ENCODE data around the gene DNM2. TPM values are rescaled to one million over a fixed set of nuclear protein-coding genes. Genes with fewer than 3 reads are reported as not detected.

The DNM2 gene
- total and polyA plus RNA-seq, 9 donors, result 49.9 to 81.7 (median 68.3) TPM

DNA sequence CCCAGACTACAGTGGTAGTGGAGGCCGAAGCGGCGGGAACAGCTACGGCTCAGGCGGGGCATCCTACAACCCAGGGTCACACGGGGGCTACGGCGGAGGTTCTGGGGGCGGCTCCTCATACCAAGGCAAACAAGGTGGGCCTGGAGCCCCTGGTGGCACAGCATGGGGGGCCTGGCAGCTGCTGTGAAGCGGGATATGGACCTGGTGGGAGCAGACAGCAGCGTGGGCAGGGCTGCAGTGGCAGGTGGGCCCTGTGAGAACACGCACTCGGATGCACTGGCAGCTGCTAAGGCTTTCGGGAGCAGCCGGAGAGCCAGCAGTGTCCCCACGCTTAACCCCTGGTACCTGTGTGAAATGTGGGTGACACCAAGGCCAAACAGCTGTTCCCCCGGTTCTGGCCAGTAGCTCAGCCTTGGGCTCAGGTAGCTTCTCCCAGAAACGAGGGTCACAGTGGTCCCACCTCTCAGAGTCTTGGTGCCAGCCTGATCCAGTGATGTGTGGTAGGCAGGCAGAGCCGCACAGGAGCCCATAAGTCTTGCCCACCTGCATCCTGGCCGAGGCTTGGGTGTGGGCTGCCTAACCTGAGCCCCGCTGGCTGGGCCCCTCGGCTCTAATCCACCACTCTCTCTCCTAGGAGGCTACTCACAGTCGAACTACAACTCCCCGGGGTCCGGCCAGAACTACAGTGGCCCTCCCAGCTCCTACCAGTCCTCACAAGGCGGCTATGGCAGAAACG is 29.2 kb upstream of the DNM2 start:
- WGBS (ENCODE audit: insufficient coverage), result 87% methylated on average over 23 of the region's 27 CpGs
- peaks cover 88% of the 10 kb centered on the region for H3K36me3 ChIP-seq (ENCODE audit: control insufficient read depth, insufficient read depth, low read length)
- no peak overlapping the region for H3K27ac ChIP-seq (ENCODE audit: low read length)

DNA sequence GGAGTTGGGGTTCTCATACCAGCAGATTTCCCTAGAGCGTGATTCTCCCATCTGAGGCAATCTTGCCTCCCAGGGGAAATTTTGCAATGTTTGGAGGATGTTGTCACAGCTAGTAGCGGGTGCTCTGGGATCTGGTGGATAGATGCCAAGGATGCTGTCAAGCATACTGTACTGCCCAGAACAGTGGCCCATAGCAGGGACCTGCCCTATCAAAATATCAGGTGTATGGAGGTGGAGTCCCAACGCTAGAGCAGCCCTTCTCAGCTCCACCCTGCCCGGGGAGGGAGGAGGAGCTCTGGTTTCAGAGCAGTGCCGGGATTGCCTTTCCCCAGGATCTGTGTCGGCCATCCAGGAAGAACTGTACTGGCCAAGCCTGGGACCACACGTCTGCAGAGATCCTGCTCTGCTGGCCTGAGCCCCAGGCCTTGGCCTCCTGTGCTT is 27.5 kb upstream of the DNM2 start:
- no peaks in the 10 kb centered on the region for H3K9me3 ChIP-seq (replicated peaks; ENCODE audit: control insufficient read depth, low read depth, low read length)
- H3K4me1 ChIP-seq (ENCODE audit: control insufficient read depth, insufficient read depth, low read length), result peaks cover 5% of the 10 kb centered on the region
- 57% methylated on average over 6 of the region's 7 CpGs for WGBS (ENCODE audit: insufficient coverage)
- no peaks in the 10 kb centered on the region for H3K27me3 ChIP-seq (ENCODE audit: control insufficient read depth, insufficient read depth, low read length)
- DNase-seq, result no peak
- peaks cover 72% of the 10 kb centered on the region for H3K36me3 ChIP-seq (ENCODE audit: control insufficient read depth, insufficient read depth, low read length)
- no peak overlapping the region for H3K4me3 ChIP-seq (ENCODE audit: low read length)
- H3K27ac ChIP-seq (ENCODE audit: low read length), result no peak overlapping the region

More for the DNA sequence above, 29.2 kb upstream of the DNM2 start:
- no peaks in the 10 kb centered on the region for H3K9me3 ChIP-seq (replicated peaks; ENCODE audit: control insufficient read depth, low read depth, low read length)
- no peak overlapping the region for H3K4me3 ChIP-seq (ENCODE audit: low read length)
- no peaks in the 10 kb centered on the region for H3K27me3 ChIP-seq (ENCODE audit: control insufficient read depth, insufficient read depth, low read length)
- no peaks in the 10 kb centered on the region for H3K4me1 ChIP-seq (ENCODE audit: control insufficient read depth, insufficient read depth, low read length)
- DNase-seq, result no peak

DNA sequence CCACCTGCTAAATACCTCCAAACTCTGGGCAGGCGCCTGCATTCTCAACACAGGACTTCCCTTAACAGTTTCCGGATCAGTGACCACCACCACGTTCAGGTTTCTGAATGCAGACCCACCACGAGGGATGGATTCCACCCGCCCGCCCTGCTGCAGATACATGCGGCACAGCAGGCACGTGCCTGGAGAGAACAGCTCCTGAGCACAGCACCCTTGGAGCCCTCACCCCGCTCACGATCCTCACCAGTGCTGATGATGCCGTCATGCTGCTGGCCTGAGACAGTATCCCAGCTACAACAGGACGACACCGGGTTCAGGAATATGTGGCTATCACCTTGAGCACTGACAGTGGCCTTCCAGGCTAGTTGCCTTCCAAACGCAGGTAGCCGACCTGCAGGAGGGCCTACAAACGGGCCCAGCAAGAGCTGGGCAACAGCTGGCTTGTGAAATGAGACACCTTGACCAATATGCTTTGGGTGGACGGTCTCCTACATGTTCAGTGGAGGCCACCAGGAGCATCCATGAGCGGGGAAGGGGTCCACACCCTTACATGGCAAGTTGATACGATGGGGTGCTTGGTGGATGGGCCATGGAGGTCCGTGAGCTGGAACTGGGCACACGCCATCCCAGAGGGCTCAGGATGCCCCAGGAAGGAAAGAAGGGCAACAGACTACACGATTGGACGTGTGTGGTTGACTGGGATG is 26.5 kb upstream of the DNM2 start:
- 85% methylated on average over 23 of the region's 23 CpGs for WGBS (ENCODE audit: insufficient coverage)
- H3K36me3 ChIP-seq (ENCODE audit: control insufficient read depth, insufficient read depth, low read length), result peaks cover 64% of the 10 kb centered on the region
- no peak for DNase-seq

DNA sequence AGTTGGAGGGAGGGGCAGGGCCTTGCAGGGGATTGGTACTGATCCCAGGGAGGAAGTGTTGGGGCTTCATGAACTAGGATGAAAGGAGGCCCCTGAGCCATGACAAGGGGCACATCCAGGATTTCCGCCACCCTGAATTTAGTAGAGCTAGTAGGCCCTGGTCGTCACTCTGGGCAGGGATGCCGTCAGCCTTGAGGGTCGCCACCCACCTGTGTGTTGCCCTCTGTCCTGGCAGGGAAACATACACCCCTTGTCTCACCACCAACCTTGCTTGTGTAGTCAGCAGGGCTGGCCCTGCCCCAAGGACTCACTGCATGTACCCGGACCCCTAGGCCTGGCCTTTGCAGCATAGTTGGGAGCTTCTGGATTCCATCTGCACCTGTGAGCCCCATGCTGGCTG is 26.0 kb upstream of the DNM2 start:
- H3K9me3 ChIP-seq (replicated peaks; ENCODE audit: control insufficient read depth, low read depth, low read length), result no peaks in the 10 kb centered on the region
- no peak overlapping the region for H3K27ac ChIP-seq (ENCODE audit: low read length)
- 82% methylated on average over 5 of the region's 5 CpGs for WGBS (ENCODE audit: insufficient coverage)
- H3K36me3 ChIP-seq (ENCODE audit: control insufficient read depth, insufficient read depth, low read length), result peaks cover 58% of the 10 kb centered on the region
- H3K4me1 ChIP-seq (ENCODE audit: control insufficient read depth, insufficient read depth, low read length), result peaks cover 12% of the 10 kb centered on the region
- no peak for DNase-seq
- H3K27me3 ChIP-seq (ENCODE audit: control insufficient read depth, insufficient read depth, low read length), result no peaks in the 10 kb centered on the region
- no peak overlapping the region for H3K4me3 ChIP-seq (ENCODE audit: low read length)

More for the DNA sequence above, 26.5 kb upstream of the DNM2 start:
- Histone ChIP-seq H3K9me3 (replicated peaks; ENCODE audit: control insufficient read depth, low read depth, low read length) (no peaks in the 10 kb centered on the region), H3K4me1 (ENCODE audit: control insufficient read depth, insufficient read depth, low read length) (peaks cover 12% of the 10 kb centered on the region), H3K27me3 (ENCODE audit: control insufficient read depth, insufficient read depth, low read length) (no peaks in the 10 kb centered on the region), H3K4me3 (ENCODE audit: low read length) (no peak overlapping the region), H3K27ac (ENCODE audit: low read length) (no peak overlapping the region)

DNA sequence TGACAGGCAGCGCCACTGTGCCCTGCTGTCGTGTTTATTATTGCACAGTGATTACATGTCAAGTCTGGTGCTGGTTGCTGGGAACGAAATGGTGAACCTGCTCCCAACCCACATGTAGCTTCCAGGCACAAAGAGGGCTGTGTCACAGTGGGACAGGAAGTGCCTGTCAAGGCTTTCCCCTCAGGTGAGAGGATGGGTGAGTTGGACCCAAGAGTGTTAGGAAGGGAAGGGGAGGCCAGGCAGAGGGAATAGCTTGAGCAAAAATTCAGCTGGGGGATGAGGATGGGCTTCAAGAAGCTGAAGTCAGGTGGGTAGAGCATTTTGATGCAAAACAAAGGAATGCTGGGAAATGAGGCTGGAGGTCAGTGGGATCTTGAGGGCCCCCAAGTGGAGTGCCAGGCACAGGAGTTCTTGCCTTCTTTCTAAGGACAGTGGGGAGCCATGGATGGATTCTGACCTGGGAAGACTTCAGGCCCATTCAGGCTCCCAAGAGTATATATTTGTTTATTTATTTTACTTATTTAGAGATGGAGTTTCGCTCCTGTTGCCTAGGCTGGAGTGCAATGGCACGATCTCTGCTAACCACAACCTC is 25.1 kb upstream of the DNM2 start:
- H3K27ac ChIP-seq (ENCODE audit: low read length), result no peak overlapping the region
- peaks cover 51% of the 10 kb centered on the region for H3K36me3 ChIP-seq (ENCODE audit: control insufficient read depth, insufficient read depth, low read length)
- no peaks in the 10 kb centered on the region for H3K9me3 ChIP-seq (replicated peaks; ENCODE audit: control insufficient read depth, low read depth, low read length)
- WGBS (ENCODE audit: insufficient coverage), result no CpG with 5 or more reads among the region's 5 CpGs
- H3K4me1 ChIP-seq (ENCODE audit: control insufficient read depth, insufficient read depth, low read length), result peaks cover 12% of the 10 kb centered on the region
- no peaks in the 10 kb centered on the region for H3K27me3 ChIP-seq (ENCODE audit: control insufficient read depth, insufficient read depth, low read length)
- DNase-seq, result no peak
- H3K4me3 ChIP-seq (ENCODE audit: low read length), result no peak overlapping the region

DNA sequence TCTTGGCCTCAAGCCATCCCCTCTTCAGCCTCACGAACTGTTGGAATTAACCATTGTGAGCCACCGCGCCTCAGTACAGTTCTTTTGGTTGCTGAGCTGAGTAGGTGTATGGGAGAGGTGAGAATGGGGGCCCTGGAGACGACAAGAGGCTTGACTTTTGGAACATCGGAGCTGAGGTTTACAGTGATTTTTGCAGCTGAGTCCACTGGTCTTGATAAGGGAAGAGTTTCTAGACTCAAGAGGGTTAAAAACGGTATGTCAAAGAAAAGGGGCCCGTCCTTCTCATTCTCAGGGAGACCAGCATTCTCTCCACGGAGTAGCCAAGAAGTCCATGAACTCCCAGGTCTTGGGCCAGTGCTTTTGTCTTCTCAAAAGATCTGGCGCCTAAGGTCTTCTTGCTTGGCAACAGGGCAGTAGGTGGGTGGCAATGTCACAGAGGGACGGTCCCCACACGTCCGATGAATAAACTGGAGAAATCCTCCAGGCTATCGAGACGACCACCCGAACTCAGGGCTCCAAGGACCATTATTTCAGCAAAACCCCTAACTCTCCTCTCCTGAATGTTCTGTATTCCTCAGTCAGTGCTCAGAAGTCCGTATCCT is 23.1 kb upstream of the DNM2 start:
- no peaks in the 10 kb centered on the region for H3K9me3 ChIP-seq (replicated peaks; ENCODE audit: control insufficient read depth, low read depth, low read length)
- WGBS (ENCODE audit: insufficient coverage), result 49% methylated on average over 6 of the region's 16 CpGs
- no peak overlapping the region for H3K27ac ChIP-seq (ENCODE audit: low read length)
- H3K4me1 ChIP-seq (ENCODE audit: control insufficient read depth, insufficient read depth, low read length), result peaks cover 12% of the 10 kb centered on the region
- H3K4me3 ChIP-seq (ENCODE audit: low read length), result no peak overlapping the region
- H3K36me3 ChIP-seq (ENCODE audit: control insufficient read depth, insufficient read depth, low read length), result peaks cover 32% of the 10 kb centered on the region
- no peaks in the 10 kb centered on the region for H3K27me3 ChIP-seq (ENCODE audit: control insufficient read depth, insufficient read depth, low read length)
- no peak for DNase-seq

DNA sequence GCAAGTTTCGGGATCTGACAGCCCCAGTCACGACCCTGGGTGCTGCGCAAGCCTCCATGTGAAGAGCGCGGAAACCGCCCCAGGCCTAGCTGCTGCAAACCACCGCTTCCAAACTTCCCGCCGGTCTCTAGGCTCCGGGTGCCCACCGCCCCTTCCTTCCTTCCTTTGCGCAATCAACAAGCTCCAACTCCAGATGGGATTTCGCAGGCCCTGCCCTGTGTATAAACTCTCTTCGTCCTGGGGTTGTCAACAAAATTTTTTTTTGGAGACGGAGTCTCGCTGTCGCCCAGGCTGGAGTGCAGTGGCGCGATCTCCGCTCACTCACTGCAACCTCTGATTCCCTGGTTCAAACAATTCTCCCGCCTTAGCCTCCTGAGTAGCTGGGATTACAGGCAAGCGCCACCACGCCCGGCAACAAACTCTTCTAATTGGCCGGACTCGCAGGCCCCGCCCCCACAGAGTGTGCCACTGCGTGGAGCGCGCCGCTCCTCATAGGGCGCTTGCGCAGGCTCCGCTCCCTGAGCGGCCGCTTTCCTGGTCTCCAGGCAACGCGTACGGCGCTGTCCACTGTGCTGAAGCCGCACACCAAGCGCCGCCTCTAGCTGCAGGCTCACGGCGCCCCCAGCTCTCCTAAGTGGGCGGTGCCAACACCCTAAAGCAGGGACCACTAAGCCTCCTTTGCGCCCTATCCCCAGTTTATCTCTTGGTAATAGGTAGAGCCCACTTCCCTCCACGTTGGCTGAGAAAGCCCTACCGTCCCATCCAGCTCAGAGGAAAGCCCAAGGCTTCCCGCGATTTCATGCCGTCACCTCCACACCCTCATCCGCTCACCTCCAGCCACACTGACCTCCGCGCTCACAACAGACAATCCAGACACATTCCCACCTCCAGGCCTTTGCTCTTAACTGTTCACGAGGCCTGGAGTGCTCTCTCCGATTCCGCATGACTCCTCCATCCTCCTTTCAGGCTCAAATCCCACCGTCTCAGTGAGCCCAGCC is 22.2 kb upstream of the DNM2 start:
- H3K9me3 ChIP-seq (replicated peaks; ENCODE audit: control insufficient read depth, low read depth, low read length), result no peaks in the 10 kb centered on the region
- no peak overlapping the region for H3K27ac ChIP-seq (ENCODE audit: low read length)
- H3K4me3 ChIP-seq (ENCODE audit: low read length), result no peak overlapping the region
- peaks cover 23% of the 10 kb centered on the region for H3K36me3 ChIP-seq (ENCODE audit: control insufficient read depth, insufficient read depth, low read length)
- peak; percentile 95 for DNase-seq
- H3K4me1 ChIP-seq (ENCODE audit: control insufficient read depth, insufficient read depth, low read length), result peaks cover 12% of the 10 kb centered on the region
- WGBS (ENCODE audit: insufficient coverage), result 8% methylated on average over 58 of the region's 59 CpGs
- H3K27me3 ChIP-seq (ENCODE audit: control insufficient read depth, insufficient read depth, low read length), result no peaks in the 10 kb centered on the region

DNA sequence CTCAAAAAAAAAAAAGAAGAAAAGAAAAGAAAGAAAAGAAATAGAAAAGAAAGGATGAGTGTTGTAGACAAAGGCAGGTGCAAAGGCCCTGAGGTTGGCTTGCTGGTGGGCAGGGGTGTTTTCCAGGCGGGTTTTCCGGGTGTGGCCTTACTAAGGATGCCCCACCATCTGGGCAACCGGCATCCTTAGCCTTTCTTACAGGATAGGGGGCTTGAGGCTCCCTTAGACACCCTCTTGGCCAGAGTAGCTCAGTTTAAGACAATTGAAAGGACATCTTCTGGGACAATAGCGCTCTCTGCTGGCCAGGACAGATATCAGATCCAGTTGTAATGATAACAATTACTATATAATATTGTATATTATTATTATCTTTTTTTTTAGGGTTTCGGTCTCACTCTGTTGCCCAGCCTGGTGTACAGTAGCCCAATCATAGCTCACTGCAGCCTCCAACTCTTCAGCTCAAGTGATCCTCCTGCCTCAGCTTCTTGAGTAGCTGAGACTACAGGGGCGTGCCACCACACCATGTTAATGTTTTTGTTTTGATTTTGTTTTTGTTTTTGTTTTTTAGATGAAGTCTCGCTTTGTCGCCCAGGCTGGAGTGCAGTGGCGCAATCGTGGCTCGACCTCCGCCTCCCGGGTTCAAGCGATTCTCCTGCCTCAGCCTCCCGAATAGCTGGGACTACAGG is 18.1 kb upstream of the DNM2 start:
- WGBS (ENCODE audit: insufficient coverage), result 52% methylated on average over 9 of the region's 15 CpGs
- Histone ChIP-seq H3K36me3 (ENCODE audit: control insufficient read depth, insufficient read depth, low read length) (peaks cover 4% of the 10 kb centered on the region), H3K4me3 (ENCODE audit: low read length) (no peak overlapping the region), H3K27me3 (ENCODE audit: control insufficient read depth, insufficient read depth, low read length) (no peaks in the 10 kb centered on the region), H3K27ac (ENCODE audit: low read length) (no peak overlapping the region), H3K4me1 (ENCODE audit: control insufficient read depth, insufficient read depth, low read length) (peaks cover 25% of the 10 kb centered on the region), H3K9me3 (replicated peaks; ENCODE audit: control insufficient read depth, low read depth, low read length) (no peaks in the 10 kb centered on the region)
- peak; percentile 44 for DNase-seq

DNA sequence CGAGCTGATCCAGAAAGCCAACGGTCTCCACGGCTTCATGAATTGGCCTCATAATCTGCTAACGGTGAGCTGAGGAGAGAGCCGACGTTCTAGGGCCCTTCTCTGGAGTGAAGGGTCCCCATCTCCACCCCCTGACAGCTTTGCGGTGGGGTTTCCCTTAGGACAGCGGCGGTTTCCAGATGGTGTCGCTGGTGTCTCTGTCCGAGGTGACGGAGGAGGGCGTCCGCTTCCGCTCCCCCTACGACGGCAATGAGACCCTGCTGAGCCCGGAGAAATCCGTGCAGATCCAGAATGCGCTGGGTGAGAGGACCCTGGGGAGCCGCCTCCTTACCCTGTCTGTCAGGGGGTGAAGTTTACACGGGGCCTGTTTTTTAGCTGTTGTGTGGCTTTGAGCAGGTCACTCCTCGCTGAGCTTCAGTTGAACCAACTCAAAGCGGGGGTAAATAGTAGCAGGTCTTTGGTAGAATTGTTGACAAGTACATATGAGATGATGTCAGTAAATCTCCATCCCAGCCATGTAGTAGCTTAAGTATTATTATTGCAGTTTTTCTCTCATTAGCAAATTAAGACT is 15.8 kb upstream of the DNM2 start:
- DNase-seq, result no peak

More for the DNA sequence above, 15.8 kb upstream of the DNM2 start:
- H3K4me1 ChIP-seq (ENCODE audit: control insufficient read depth, insufficient read depth, low read length), result peaks cover 13% of the 10 kb centered on the region
- 3% methylated on average over 22 of the region's 24 CpGs for WGBS (ENCODE audit: insufficient coverage)
- peaks cover 6% of the 10 kb centered on the region for H3K36me3 ChIP-seq (ENCODE audit: control insufficient read depth, insufficient read depth, low read length)
- H3K27ac ChIP-seq (ENCODE audit: low read length), result no peak overlapping the region
- H3K9me3 ChIP-seq (replicated peaks; ENCODE audit: control insufficient read depth, low read depth, low read length), result no peaks in the 10 kb centered on the region
- peak overlapping the region; percentile 76 for H3K4me3 ChIP-seq (ENCODE audit: low read length)
- no peaks in the 10 kb centered on the region for H3K27me3 ChIP-seq (ENCODE audit: control insufficient read depth, insufficient read depth, low read length)
